ENCODE data around the gene KCTD2.

DNA sequence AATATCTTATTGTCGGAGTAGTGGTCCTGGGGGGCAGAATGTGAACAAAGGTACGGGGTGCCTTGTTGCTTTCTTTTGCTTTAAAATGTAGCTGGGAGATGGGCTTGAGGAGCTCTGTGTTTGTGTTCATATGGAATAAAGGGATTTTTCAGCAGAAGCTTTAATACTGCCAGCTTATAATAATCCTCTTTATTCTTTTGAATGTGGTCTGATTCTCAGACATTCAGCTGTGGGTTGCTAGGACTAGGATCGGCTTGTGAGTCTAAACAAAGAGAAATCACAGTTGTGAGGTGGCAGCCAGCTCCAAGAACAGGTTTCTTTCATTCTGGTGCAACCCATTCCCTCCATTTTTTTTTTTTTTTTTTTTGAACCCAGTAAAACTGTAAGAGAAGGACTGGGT, 27.3 kb upstream of the KCTD2 start:
- TF ChIP-seq, protein P1, sequence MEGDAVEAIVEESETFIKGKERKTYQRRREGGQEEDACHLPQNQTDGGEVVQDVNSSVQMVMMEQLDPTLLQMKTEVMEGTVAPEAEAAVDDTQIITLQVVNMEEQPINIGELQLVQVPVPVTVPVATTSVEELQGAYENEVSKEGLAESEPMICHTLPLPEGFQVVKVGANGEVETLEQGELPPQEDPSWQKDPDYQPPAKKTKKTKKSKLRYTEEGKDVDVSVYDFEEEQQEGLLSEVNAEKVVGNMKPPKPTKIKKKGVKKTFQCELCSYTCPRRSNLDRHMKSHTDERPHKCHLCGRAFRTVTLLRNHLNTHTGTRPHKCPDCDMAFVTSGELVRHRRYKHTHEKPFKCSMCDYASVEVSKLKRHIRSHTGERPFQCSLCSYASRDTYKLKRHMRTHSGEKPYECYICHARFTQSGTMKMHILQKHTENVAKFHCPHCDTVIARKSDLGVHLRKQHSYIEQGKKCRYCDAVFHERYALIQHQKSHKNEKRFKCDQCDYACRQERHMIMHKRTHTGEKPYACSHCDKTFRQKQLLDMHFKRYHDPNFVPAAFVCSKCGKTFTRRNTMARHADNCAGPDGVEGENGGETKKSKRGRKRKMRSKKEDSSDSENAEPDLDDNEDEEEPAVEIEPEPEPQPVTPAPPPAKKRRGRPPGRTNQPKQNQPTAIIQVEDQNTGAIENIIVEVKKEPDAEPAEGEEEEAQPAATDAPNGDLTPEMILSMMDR (conservative IDR thresholded peaks at IDR 0.05; ENCODE audit: low read length) = no peak
- TF ChIP-seq EZH2phosphoT487 (IDR thresholded peaks at IDR 0.05; ENCODE audit: borderline replicate concordance) = no peak

All from Loucy (cell line).